GM18861 (cell line): ENCODE measurements around the gene TUBA3D.
"Not testable (repeated sequence)": the region's sequence is repeated elsewhere in the genome, so short reads cannot be mapped to it uniquely, and the experiment has no call there.

ENCODE experiments used
- ATAC-seq: cut with Tn5 transposase; IDR thresholded peaks from one replicate; pipeline ENCODE4 v1.9.1; 2021; ENCODE audit not compliant: unreplicated experiment

TUBA3D gene

GRCh38 chr2:131511969-131512870, 36.3 kb downstream of the TUBA3D start:
- not testable (repeated sequence) for ATAC-seq

- peak; percentile 76 for ATAC-seq
Measured at GRCh38 chr2:131514408-131515166, 38.7 kb downstream of the TUBA3D start.

GRCh38 chr2:131515235-131515634, 39.3 kb downstream of the TUBA3D start:
- not testable (repeated sequence) for ATAC-seq

- ATAC-seq = no peak
Measured at GRCh38 chr2:131516011-131516410, 40.1 kb downstream of the TUBA3D start.

- ATAC-seq = not testable (repeated sequence)
Measured at GRCh38 chr2:131516621-131517020, 40.7 kb downstream of the TUBA3D start.

- no peak for ATAC-seq
Measured at GRCh38 chr2:131517106-131517831, 41.4 kb downstream of the TUBA3D start.

GRCh38 chr2:131517856-131518255, 41.9 kb downstream of the TUBA3D start:
- not testable (repeated sequence) for ATAC-seq

GRCh38 chr2:131518531-131518930, 42.6 kb downstream of the TUBA3D start:
- not testable (repeated sequence) for ATAC-seq

- no peak for ATAC-seq
Measured at GRCh38 chr2:131519466-131519865, 43.5 kb downstream of the TUBA3D start.

GRCh38 chr2:131519871-131520470, 44.1 kb downstream of the TUBA3D start:
- ATAC-seq = not testable (repeated sequence)

GRCh38 chr2:131520526-131520925, 44.6 kb downstream of the TUBA3D start:
- no peak for ATAC-seq

- not testable (repeated sequence) for ATAC-seq
Measured at GRCh38 chr2:131521524-131521923, 45.6 kb downstream of the TUBA3D start.

GRCh38 chr2:131521961-131522781, 46.3 kb downstream of the TUBA3D start:
- ATAC-seq = no peak

GRCh38 chr2:131525256-131525655, 49.3 kb downstream of the TUBA3D start:
- not testable (repeated sequence) for ATAC-seq

GRCh38 chr2:131527131-131528001, 51.4 kb downstream of the TUBA3D start, which contains the start of gene CCDC74A:
Gene CCDC74A, plus strand, starts transcription at chr2:131527888. Its CDS starts 83 bp downstream, at chr2:131527971.
- peak; percentile 94 for ATAC-seq

GRCh38 chr2:131528981-131529863, 53.3 kb downstream of the TUBA3D start:
- not testable (repeated sequence) for ATAC-seq

GRCh38 chr2:131529864-131530445, 54.0 kb downstream of the TUBA3D start:
- ATAC-seq = not testable (repeated sequence)
